H1 (cell line): ENCODE data around the gene PINK1. TPM values are rescaled to one million over a fixed set of nuclear protein-coding genes. Genes with fewer than 3 reads are reported as not detected.

Experiments
- CTCF ChIA-PET: fragments of 300-600 bp; sonication (Branson Sonifier 250); formaldehyde crosslinking; loops from one replicate; lab custom pipeline; 2021; ENCODE audit not compliant: partially characterized antibody; lab: Charles Lee
- POLR2A ChIA-PET: fragments of 300-600 bp; sonication (Branson Sonifier 250); formaldehyde crosslinking; loops from one replicate; lab custom pipeline; 2021; ENCODE audit warnings: inconsistent platforms; ENCODE audit not compliant: partially characterized antibody; lab: Charles Lee
- DNase-seq, 2 experiments: peaks; one replicate each; pipeline versions ENCODE4 v3.0.0 to v3.0.0-alpha.2; 2010 to 2022; ENCODE audit warnings: low spot score in 2 of 2, low read depth in 1 of 2, mixed read lengths in 1 of 2
- FAIRE-seq: peaks from 2 replicates; lab custom pipeline; 2011; peaks lifted over from hg19 to GRCh38; lab: Jason Lieb, UNC
- H2AFZ ChIP-seq: 2 replicates; pipeline ENCODE4 v1.8.1; 2012; ENCODE audit warnings: low read length, inconsistent platforms
- H2AK5ac ChIP-seq: 2 replicates; pipeline ENCODE4 v1.6.1; 2013; ENCODE audit warnings: low read depth, low read length
- H2BK120ac ChIP-seq: replicated peaks from 2 replicates; pipeline ENCODE3; 2013; ENCODE audit warnings: low read depth, low read length, inconsistent platforms
- H2BK12ac ChIP-seq: 2 replicates; pipeline ENCODE4 v1.6.1; 2013; ENCODE audit warnings: low read depth, low read length
- H2BK15ac ChIP-seq: 2 replicates; pipeline ENCODE4 v1.6.1; 2013; ENCODE audit warnings: low read length
- H2BK20ac ChIP-seq: 2 replicates; pipeline ENCODE4 v1.6.1; 2013; ENCODE audit warnings: low read length
- H2BK5ac ChIP-seq: 2 replicates; pipeline ENCODE4 v1.6.1; 2013; ENCODE audit warnings: low read depth, low read length
- H3K14ac ChIP-seq: 2 replicates; pipeline ENCODE4 v1.6.1; 2013; ENCODE audit warnings: inconsistent platforms; ENCODE audit not compliant: insufficient read length
- H3K18ac ChIP-seq: 2 replicates; pipeline ENCODE4 v1.6.1; 2013; ENCODE audit warnings: low read length; ENCODE audit errors: extremely low read depth
- H3K23ac ChIP-seq: 2 replicates; pipeline ENCODE4 v1.6.1; 2013; ENCODE audit warnings: inconsistent platforms; ENCODE audit not compliant: insufficient read length
- H3K23me2 ChIP-seq: 2 replicates; pipeline ENCODE4 v1.6.1; 2013; ENCODE audit warnings: low read depth, low read length
- H3K27ac ChIP-seq: 2 replicates; pipeline ENCODE4 v1.6.1; 2011; ENCODE audit warnings: low read depth, low read length, inconsistent platforms
- H3K27me3 ChIP-seq, 4 experiments: replicated peaks in 1 of 4; 1 replicate in 1 of 4; 2 replicates in 3 of 4; pipeline versions ENCODE4 v1.6.1 to v1.8.1; 2011 to 2013; ENCODE audit warnings: low read length in 3 of 4, mild to moderate bottlenecking in 3 of 4, inconsistent platforms in 2 of 4, mixed read lengths in 2 of 4, moderate library complexity in 1 of 4; ENCODE audit not compliant: control insufficient read depth in 3 of 4, insufficient read depth in 3 of 4; ENCODE audit errors: extremely low read depth in 1 of 4
- H3K36me3 ChIP-seq, 4 experiments: 2 replicates each; pipeline versions ENCODE4 v1.6.1 to v1.8.1; 2011 to 2013; ENCODE audit warnings: mild to moderate bottlenecking in 4 of 4, low read length in 3 of 4, moderate library complexity in 2 of 4, control low read depth in 1 of 4, inconsistent platforms in 1 of 4; ENCODE audit not compliant: insufficient read depth in 4 of 4, control insufficient read depth in 2 of 4
- H3K4ac ChIP-seq: replicated peaks from 2 replicates; pipeline ENCODE3; 2013; ENCODE audit warnings: low read length, low read depth, mixed read lengths, inconsistent platforms; ENCODE audit not compliant: insufficient read length
- H3K4me1 ChIP-seq, 4 experiments: replicated peaks in 1 of 4; 1 replicate in 1 of 4; 2 replicates in 3 of 4; pipeline versions ENCODE4 v1.6.1 to v1.8.1; 2011 to 2013; ENCODE audit warnings: low read length in 3 of 4, inconsistent platforms in 2 of 4, mixed read lengths in 1 of 4; ENCODE audit not compliant: insufficient read depth in 4 of 4, control insufficient read depth in 3 of 4
- H3K4me2 ChIP-seq, 2 experiments: 2 replicates each; pipeline versions ENCODE4 v1.6.1 to v1.8.1; 2011 to 2013; ENCODE audit warnings: low read depth in 2 of 2, low read length in 2 of 2, control low read depth in 1 of 2, inconsistent platforms in 1 of 2, mild to moderate bottlenecking in 1 of 2; ENCODE audit not compliant: insufficient read depth in 1 of 2
- H3K4me3 ChIP-seq, 4 experiments: fragments of 200-600, 300-600 bp in 1 of 4; sonication (generic), shearing (Covaris generic), sonication (Bioruptor Twin) in 1 of 4; 2 replicates each; pipeline versions ENCODE4 v1.5.1 to v1.8.1; 2011 to 2016; ENCODE audit warnings: low read length in 4 of 4, low read depth in 3 of 4, control low read depth in 2 of 4, inconsistent platforms in 2 of 4, mild to moderate bottlenecking in 2 of 4, mixed read lengths in 1 of 4, moderate library complexity in 1 of 4; ENCODE audit not compliant: insufficient read depth in 2 of 4; ENCODE audit errors: extremely low read depth in 1 of 4
- H3K56ac ChIP-seq: replicated peaks from 2 replicates; pipeline ENCODE3; 2013; ENCODE audit warnings: low read depth, mild to moderate bottlenecking, mixed read lengths, low read length, inconsistent platforms; ENCODE audit not compliant: insufficient read length
- H3K79me1 ChIP-seq: 2 replicates; pipeline ENCODE4 v1.6.1; 2013; ENCODE audit warnings: low read depth, low read length, control low read depth
- H3K79me2 ChIP-seq, 2 experiments: 2 replicates each; pipeline versions ENCODE4 v1.6.1 to v1.8.1; 2012 to 2013; ENCODE audit warnings: low read length in 2 of 2, mild to moderate bottlenecking in 2 of 2, inconsistent platforms in 1 of 2; ENCODE audit not compliant: insufficient read depth in 2 of 2, control insufficient read depth in 1 of 2
- H3K9ac ChIP-seq, 4 experiments: replicated peaks in 1 of 4; 1 replicate in 1 of 4; 2 replicates in 3 of 4; pipeline versions ENCODE4 v1.6.1 to v1.8.1; 2011 to 2013; ENCODE audit warnings: low read depth in 3 of 4, low read length in 3 of 4, control low read depth in 2 of 4, mild to moderate bottlenecking in 2 of 4, moderate library complexity in 2 of 4, inconsistent platforms in 1 of 4; ENCODE audit errors: extremely low read depth in 1 of 4
- H3K9me3 ChIP-seq, 2 experiments: 2 replicates each; pipeline versions ENCODE4 v1.6.1 to v1.8.1; 2012 to 2013; ENCODE audit warnings: mild to moderate bottlenecking in 2 of 2, moderate library complexity in 2 of 2, control low read depth in 1 of 2, inconsistent platforms in 1 of 2, low read depth in 1 of 2, low read length in 1 of 2, mixed read lengths in 1 of 2; ENCODE audit not compliant: insufficient read depth in 2 of 2
- H4K20me1 ChIP-seq, 2 experiments: replicated peaks in 1 of 2; 2 replicates each; pipeline versions ENCODE3 to v1.8.1; 2011 to 2013; ENCODE audit warnings: inconsistent platforms in 2 of 2, low read length in 2 of 2, mild to moderate bottlenecking in 1 of 2; ENCODE audit not compliant: insufficient read depth in 2 of 2, control insufficient read depth in 1 of 2
- H4K5ac ChIP-seq: 2 replicates; pipeline ENCODE4 v1.6.1; 2013; ENCODE audit warnings: low read length, low read depth, mixed read lengths, inconsistent platforms; ENCODE audit not compliant: insufficient read length
- H4K8ac ChIP-seq: 2 replicates; pipeline ENCODE4 v1.8.0; 2013; ENCODE audit warnings: mild to moderate bottlenecking, moderate library complexity, low read length, inconsistent platforms; ENCODE audit not compliant: insufficient read depth; ENCODE audit errors: extremely low read depth
- H4K91ac ChIP-seq: replicated peaks from 2 replicates; pipeline ENCODE3; 2013; ENCODE audit warnings: low read length, mixed read lengths, inconsistent platforms; ENCODE audit not compliant: insufficient read length
- JUN ChIP-seq: IDR thresholded peaks from 2 replicates; pipeline ENCODE4 v1.6.1; 2011; ENCODE audit warnings: low read depth, mild to moderate bottlenecking, improper control_type of control experiment, low read length
- MAX ChIP-seq: IDR thresholded peaks from 2 replicates; pipeline ENCODE4 v1.6.1; 2012; ENCODE audit warnings: inconsistent platforms
- POU5F1 ChIP-seq: IDR thresholded peaks from 2 replicates; pipeline ENCODE4 v1.6.1; 2011; ENCODE audit warnings: low read depth, mild to moderate bottlenecking, low read length, moderate library complexity
- SIX5 ChIP-seq: IDR thresholded peaks from 2 replicates; pipeline ENCODE4 v1.6.1; 2011; ENCODE audit warnings: mild to moderate bottlenecking, low read depth, low read length
- WGBS, 2 experiments: shearing (Covaris generic) in 1 of 2; methylation state at CpG; one replicate each; pipeline versions ENCODE4 v1.1.6 to v1.1.7; 2013 to 2015; ENCODE audit warnings: low lambda C conversion rate in 2 of 2, mixed read lengths in 2 of 2, inconsistent platforms in 1 of 2, low coverage in 1 of 2, missing lambda C conversion rate in 1 of 2; ENCODE audit not compliant: insufficient replicate concordance in 2 of 2, insufficient coverage in 1 of 2, insufficient read length in 1 of 2; ENCODE audit errors: extremely low coverage in 1 of 2, missing lambda C conversion rate in 1 of 2; 5-methylcytosine and 5-hydroxymethylcytosine counted together
- polyA plus RNA-seq, 7 experiments: library from polyadenylated mRNA; depleted of rRNA in 3 of 7; stranded (reverse) in 5 of 7; unstranded in 2 of 7; fragments of >200 nt in 5 of 7; fragments of 200-250 nt in 2 of 7; gene quantifications; 1 replicate in 5 of 7; 2 replicates in 1 of 7; 4 replicates in 1 of 7; pipeline versions ENCODE4 v1.2.1 to v1.2.3, GENCODE V29; 2011 to 2013; ENCODE audit warnings: missing spikeins in 2 of 7, mixed read lengths in 2 of 7
- total RNA-seq: library from RNA; stranded (reverse); fragmentation: NEBNext Ultra II Directional; extraction: Animal tissue kit (Norgen Biotek cat#: 25700); gene quantifications from 2 replicates; pipeline ENCODE4 v1.2.1, GENCODE V29; 2021

The PINK1 gene
- total and polyA plus RNA-seq, 2 of the 8 experiments (the other 6 are each of a cell fraction or from before 2014, with no cell fraction given), result 16.1 to 19.3 TPM

- Histone ChIP-seq H2AK5ac (no peak overlapping the region), H4K5ac (no peak overlapping the region), H3K9ac (no peak overlapping the region), H3K14ac (no peak overlapping the region), H3K18ac (no peak overlapping the region), H2BK5ac (no peak overlapping the region), H3K4me2 (no peak overlapping the region), H3K36me3 (peaks cover 0 to 4% (median 0%) of the 10 kb centered on the region in 4 experiments; a peak in 1 of 8 replicates), H3K4me1 (no peaks in the 10 kb centered on the region; a peak in 1 of 7 replicates), H4K20me1 (peaks cover 0 to 2% of the 10 kb centered on the region in 2 experiments), H3K9me3 (no peaks in the 10 kb centered on the region), H3K4me3 (no peak overlapping the region), H2BK15ac (no peak overlapping the region), H3K79me1 (no peaks in the 10 kb centered on the region), H3K4ac (no peak overlapping the region), H3K79me2 (no peaks in the 10 kb centered on the region), H2BK20ac (no peak overlapping the region), H2BK120ac (no peak overlapping the region), H4K8ac (no peak overlapping the region; the same call in 1 of the 2 replicates), H3K56ac (no peak overlapping the region), H3K27ac (no peak overlapping the region), H2AFZ (no peak overlapping the region), H3K23me2 (no peaks in the 10 kb centered on the region), H2BK12ac (no peak overlapping the region), H3K23ac (no peak overlapping the region), H4K91ac (no peak overlapping the region), H3K27me3 (no peaks in the 10 kb centered on the region; a peak in 1 of 7 replicates)
- POLR2A ChIA-PET, result interaction anchor here (2.2 kb wide), 1 partner anchor 11 kb away, joined by 9 read pairs; no protein-coding TSS in a partner anchor
- TF ChIP-seq POU5F1, result no peak
- TF ChIP-seq JUN, result no peak
- no peak for TF ChIP-seq SIX5
- TF ChIP-seq MAX, result no peak
- FAIRE-seq (no peak), DNase-seq (no peak)
- WGBS, 2 experiments, result 89% methylated on average over 13 of the region's 13 CpGs; no CpG with 5 or more reads in 1 of the 2 experiments
- CTCF ChIA-PET, result interaction anchor here (0.7 to 2.2 kb wide), 3 partner anchors 10 to 13 kb away, joined by 3 to 6 read pairs (median 4); no protein-coding TSS in a partner anchor
Measured at GRCh38 chr1:20684050-20684620, 50.9 kb downstream of the PINK1 start.
